Measurements from ENCODE around the gene SP6. TPM values are rescaled to one million over a fixed set of nuclear protein-coding genes. Genes with fewer than 3 reads are reported as not detected.

SP6 gene
- total RNA-seq, 1 experiment from 2014 or later = 3.3 TPM

DNA sequence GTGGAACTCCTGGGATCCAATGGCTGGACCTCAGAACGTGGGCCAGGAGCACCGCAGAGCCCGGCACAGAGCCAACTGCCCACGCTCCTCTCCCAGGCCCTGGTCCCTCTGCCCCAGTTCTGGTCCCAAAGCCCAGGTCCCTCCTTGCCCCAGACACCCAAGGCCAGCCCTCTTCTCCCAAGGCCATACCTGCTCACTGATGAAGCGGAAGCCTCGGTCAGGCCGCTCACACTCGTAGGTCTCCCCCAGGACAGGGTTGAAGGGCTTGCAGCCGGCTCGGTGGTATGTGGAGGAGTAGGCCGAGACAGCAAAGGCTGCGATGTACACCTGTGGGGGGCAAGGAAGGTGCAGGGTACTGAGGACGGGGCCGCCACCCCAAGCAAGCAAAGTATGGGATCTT is 37.9 kb downstream of the SP6 start (continued):
- TF ChIP-seq, protein P1, sequence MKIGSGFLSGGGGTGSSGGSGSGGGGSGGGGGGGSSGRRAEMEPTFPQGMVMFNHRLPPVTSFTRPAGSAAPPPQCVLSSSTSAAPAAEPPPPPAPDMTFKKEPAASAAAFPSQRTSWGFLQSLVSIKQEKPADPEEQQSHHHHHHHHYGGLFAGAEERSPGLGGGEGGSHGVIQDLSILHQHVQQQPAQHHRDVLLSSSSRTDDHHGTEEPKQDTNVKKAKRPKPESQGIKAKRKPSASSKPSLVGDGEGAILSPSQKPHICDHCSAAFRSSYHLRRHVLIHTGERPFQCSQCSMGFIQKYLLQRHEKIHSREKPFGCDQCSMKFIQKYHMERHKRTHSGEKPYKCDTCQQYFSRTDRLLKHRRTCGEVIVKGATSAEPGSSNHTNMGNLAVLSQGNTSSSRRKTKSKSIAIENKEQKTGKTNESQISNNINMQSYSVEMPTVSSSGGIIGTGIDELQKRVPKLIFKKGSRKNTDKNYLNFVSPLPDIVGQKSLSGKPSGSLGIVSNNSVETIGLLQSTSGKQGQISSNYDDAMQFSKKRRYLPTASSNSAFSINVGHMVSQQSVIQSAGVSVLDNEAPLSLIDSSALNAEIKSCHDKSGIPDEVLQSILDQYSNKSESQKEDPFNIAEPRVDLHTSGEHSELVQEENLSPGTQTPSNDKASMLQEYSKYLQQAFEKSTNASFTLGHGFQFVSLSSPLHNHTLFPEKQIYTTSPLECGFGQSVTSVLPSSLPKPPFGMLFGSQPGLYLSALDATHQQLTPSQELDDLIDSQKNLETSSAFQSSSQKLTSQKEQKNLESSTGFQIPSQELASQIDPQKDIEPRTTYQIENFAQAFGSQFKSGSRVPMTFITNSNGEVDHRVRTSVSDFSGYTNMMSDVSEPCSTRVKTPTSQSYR (CRISPR knock-in tag; IDR thresholded peaks at IDR 0.05) = no peak
- TF ChIP-seq, protein P2, sequence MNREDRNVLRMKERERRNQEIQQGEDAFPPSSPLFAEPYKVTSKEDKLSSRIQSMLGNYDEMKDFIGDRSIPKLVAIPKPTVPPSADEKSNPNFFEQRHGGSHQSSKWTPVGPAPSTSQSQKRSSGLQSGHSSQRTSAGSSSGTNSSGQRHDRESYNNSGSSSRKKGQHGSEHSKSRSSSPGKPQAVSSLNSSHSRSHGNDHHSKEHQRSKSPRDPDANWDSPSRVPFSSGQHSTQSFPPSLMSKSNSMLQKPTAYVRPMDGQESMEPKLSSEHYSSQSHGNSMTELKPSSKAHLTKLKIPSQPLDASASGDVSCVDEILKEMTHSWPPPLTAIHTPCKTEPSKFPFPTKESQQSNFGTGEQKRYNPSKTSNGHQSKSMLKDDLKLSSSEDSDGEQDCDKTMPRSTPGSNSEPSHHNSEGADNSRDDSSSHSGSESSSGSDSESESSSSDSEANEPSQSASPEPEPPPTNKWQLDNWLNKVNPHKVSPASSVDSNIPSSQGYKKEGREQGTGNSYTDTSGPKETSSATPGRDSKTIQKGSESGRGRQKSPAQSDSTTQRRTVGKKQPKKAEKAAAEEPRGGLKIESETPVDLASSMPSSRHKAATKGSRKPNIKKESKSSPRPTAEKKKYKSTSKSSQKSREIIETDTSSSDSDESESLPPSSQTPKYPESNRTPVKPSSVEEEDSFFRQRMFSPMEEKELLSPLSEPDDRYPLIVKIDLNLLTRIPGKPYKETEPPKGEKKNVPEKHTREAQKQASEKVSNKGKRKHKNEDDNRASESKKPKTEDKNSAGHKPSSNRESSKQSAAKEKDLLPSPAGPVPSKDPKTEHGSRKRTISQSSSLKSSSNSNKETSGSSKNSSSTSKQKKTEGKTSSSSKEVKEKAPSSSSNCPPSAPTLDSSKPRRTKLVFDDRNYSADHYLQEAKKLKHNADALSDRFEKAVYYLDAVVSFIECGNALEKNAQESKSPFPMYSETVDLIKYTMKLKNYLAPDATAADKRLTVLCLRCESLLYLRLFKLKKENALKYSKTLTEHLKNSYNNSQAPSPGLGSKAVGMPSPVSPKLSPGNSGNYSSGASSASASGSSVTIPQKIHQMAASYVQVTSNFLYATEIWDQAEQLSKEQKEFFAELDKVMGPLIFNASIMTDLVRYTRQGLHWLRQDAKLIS (CRISPR knock-in tag; IDR thresholded peaks at IDR 0.05; ENCODE audit: borderline replicate concordance) = no peak
- no peak for TF ChIP-seq ZNF219 (CRISPR knock-in tag; IDR thresholded peaks at IDR 0.05; ENCODE audit: borderline replicate concordance)
- TF ChIP-seq KAT7 (CRISPR knock-in tag; IDR thresholded peaks at IDR 0.05; ENCODE audit: borderline replicate concordance) = no peak
- TF ChIP-seq GTF2I (CRISPR knock-in tag; conservative IDR thresholded peaks at IDR 0.05) = no peak
- no peak for TF ChIP-seq MXD4 (CRISPR knock-in tag; IDR thresholded peaks at IDR 0.05; ENCODE audit: borderline replicate concordance)
- no peak for TF ChIP-seq FOXP1 (CRISPR knock-in tag; IDR thresholded peaks at IDR 0.05; ENCODE audit: borderline replicate concordance)
- TF ChIP-seq, protein P3, sequence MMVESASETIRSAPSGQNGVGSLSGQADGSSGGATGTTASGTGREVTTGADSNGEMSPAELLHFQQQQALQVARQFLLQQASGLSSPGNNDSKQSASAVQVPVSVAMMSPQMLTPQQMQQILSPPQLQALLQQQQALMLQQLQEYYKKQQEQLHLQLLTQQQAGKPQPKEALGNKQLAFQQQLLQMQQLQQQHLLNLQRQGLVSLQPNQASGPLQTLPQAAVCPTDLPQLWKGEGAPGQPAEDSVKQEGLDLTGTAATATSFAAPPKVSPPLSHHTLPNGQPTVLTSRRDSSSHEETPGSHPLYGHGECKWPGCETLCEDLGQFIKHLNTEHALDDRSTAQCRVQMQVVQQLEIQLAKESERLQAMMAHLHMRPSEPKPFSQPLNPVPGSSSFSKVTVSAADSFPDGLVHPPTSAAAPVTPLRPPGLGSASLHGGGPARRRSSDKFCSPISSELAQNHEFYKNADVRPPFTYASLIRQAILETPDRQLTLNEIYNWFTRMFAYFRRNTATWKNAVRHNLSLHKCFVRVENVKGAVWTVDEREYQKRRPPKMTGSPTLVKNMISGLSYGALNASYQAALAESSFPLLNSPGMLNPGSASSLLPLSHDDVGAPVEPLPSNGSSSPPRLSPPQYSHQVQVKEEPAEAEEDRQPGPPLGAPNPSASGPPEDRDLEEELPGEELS (CRISPR knock-in tag; IDR thresholded peaks at IDR 0.05) = no peak
- TF ChIP-seq TP53 (CRISPR knock-in tag; IDR thresholded peaks at IDR 0.05) = no peak
- TF ChIP-seq, protein P4, sequence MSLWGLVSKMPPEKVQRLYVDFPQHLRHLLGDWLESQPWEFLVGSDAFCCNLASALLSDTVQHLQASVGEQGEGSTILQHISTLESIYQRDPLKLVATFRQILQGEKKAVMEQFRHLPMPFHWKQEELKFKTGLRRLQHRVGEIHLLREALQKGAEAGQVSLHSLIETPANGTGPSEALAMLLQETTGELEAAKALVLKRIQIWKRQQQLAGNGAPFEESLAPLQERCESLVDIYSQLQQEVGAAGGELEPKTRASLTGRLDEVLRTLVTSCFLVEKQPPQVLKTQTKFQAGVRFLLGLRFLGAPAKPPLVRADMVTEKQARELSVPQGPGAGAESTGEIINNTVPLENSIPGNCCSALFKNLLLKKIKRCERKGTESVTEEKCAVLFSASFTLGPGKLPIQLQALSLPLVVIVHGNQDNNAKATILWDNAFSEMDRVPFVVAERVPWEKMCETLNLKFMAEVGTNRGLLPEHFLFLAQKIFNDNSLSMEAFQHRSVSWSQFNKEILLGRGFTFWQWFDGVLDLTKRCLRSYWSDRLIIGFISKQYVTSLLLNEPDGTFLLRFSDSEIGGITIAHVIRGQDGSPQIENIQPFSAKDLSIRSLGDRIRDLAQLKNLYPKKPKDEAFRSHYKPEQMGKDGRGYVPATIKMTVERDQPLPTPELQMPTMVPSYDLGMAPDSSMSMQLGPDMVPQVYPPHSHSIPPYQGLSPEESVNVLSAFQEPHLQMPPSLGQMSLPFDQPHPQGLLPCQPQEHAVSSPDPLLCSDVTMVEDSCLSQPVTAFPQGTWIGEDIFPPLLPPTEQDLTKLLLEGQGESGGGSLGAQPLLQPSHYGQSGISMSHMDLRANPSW (CRISPR knock-in tag; conservative IDR thresholded peaks at IDR 0.05; ENCODE audit: low read depth) = no peak
- TF ChIP-seq GRHL2 (CRISPR knock-in tag; IDR thresholded peaks at IDR 0.05; ENCODE audit: insufficient replicate concordance, severe bottlenecking) = no peak

DNA sequence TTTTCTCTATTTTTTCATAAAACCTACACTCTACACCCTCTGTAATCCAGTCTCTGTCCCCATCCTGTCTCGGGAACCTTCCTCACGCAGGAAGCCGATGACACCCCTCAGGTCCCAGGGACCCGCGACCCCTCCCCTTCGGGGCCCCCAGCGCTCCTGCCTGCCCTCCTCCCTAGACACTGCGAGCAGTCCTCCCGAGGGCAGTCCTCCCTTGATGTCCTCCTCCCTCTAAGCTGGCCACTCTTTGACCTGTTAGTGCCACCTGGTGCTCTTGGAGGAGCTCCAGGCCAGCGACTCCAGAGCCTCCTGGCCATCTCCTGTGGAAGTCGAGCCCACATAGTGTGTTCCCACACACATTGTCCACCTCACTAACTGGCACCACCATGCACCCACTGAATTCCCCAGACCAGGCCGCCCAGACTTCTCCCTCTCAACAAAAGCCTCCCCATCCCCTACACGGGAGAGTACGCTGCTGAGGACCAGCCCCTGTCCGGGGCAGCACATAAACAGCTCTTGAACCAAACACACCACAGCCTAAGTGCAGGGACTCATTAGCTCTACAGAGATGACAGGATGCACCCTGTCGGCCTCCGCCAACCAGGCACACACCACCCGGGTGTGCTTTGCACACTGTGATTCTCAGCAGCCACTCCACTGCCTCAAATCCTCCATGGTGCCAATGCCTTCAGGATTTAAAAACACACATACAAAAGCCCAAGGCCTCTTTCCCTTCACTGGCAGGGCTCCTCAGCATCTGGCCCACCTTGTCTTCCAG is 38.6 kb downstream of the SP6 start:
- peak; percentile 5 for DNase-seq (ENCODE audit: low spot score)
- ChIA-PET CTCF (no interaction called here), POLR2A (no interaction called here)
- Mint-ChIP-seq H3K27ac (0 out of 2 replicates have a peak overlapping the region, but pooled peaks have one; percentile 43), H3K27me3 (ENCODE audit: low read depth) (no peaks in the 10 kb centered on the region), H3K36me3 (no peaks in the 10 kb centered on the region), H3K9me3 (no peaks in the 10 kb centered on the region), H3K4me3 (no peak overlapping the region), H3K4me1 (peaks cover 6% of the 10 kb centered on the region)
- ATAC-seq = no peak
- peak; percentile 59; the same call in 1 of the 2 replicates for TF ChIP-seq ZNF263 (CRISPR knock-in tag; IDR thresholded peaks at IDR 0.05; ENCODE audit: low read depth)
- no peak for TF ChIP-seq JUN (CRISPR knock-in tag; IDR thresholded peaks at IDR 0.05)

All from WTC11 (cell line).